HG03097 (cell line): ENCODE results near the gene DMGDH.
A peak's percentile ranks its signal among the peaks of the same experiment; 100 is the strongest.
"Not testable (repeated sequence)": the region's sequence is repeated elsewhere in the genome, so short reads cannot be mapped to it uniquely, and the experiment has no call there.

Experiments used
- ATAC-seq: cut with Tn5 transposase; IDR thresholded peaks from one replicate; pipeline ENCODE4 v1.9.1; 2021; ENCODE audit not compliant: unreplicated experiment, low FRiP score

The DMGDH gene

DNA sequence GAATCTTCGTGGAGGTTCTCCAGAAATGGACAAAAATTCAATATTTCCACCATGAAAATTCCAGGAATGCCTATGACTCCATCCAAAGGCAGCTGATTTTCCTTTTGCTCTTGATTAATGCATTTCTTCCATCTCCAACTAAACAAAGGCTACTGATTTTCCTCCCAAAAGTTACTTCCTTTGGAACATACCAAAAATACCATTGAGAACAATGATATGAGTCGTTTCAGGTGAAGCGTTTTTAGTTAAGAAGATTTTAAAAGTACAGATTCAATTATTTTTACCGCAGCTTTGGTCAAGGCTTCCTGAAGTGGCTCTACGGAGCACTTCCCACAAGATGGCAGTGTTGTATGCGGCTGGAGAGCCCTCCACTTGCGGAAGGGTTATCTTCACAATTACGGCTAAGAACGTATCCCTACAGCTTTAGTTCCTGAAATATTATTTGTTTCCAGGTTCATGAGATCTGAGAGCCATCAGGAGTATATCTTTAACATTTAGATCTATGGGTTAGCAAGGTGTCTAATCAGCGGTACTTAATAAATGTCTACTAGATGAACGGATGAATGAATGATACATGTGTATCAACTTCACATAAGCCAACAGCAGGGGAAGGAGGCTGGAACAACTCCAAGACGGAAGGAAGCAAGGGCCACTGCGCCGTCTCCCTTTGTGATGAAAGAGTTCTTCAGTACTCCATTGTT is 48.5 kb downstream of the DMGDH start:
- ATAC-seq, result no peak

DNA sequence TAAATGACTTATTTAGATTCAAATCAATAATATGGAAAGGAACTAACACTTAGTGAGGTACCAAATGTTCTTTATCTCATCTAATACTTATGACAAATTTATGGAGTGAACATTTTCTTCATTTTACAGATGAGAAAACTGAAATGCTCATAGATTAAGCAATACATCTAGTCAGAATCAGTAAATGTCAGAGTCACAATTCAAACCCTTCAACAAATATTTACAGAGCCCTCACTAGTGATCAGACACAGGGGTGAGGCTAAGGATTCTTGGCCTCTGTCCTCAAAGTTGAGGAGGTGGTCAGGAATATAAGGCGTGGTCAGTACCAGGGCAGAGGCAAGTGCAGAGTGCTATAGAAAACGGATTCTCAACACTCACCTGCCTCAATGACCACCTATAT is 54.8 kb downstream of the DMGDH start:
- ATAC-seq, result no peak

DNA sequence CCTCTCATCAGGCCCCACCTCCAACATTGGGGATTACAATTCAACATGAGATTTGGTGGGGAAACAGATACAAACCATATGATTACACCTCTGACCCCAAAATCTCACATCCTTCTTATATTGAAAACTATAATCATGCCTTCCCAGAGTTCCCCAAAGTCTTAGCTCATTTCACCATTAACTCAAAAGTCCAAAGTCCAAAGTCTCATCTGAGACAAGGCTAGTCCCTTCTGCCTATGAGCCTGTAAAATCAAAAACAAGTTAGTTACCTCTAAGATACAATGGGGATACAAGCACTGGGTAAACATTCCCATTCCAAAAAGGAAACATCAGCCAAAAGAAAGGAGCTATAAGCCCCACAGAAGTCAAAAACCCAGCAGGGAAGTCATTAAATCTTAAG is 57.6 kb downstream of the DMGDH start:
- ATAC-seq, result no peak

DNA sequence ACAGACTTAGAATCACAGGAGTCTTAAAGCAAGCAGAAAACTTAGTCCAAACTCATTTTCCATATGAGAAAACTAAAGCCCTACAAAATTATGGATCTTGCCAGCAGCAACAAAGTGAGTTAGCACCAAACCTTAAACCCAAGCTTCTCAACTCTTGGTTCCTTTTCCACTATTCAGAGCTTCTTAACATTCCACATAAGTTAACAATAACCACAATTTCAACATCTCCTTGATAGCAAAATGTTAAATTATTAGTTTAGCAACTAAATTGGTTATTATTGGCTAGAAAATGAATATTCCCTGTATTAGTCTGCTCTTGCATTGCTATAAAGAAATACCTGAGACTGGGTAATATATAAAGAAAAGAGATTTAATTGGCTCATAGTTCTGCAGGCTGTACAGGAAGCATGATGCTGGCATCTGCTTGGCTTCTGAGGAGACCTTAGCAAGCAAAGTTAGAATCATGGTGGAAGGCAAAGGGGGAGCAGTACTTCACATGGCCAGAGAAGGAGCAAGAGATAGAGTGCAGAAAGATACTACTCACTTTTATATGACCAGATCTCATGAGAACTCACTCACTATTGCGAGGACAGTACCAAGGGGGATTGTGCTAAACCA is 58.1 kb downstream of the DMGDH start:
- no peak for ATAC-seq

DNA sequence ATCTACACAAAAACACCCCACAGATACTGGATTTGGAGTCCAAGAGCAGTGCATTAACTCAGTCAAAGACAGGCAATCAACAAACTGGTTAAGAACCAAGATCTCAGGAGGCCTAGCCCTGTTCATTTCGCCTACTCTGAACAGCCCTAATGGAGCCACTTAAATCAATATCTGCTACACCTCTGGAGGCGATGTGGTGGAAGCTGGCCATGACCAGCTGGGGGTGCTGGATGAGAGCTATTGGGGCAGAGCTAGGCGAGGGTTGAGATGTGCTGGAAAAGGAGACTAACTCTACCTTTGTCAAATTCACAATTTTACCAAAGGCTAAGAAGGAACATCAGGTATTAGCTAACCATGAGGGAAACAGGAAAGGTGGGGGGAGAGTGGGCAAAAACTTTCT is 61.1 kb downstream of the DMGDH start:
- ATAC-seq, result no peak

DNA sequence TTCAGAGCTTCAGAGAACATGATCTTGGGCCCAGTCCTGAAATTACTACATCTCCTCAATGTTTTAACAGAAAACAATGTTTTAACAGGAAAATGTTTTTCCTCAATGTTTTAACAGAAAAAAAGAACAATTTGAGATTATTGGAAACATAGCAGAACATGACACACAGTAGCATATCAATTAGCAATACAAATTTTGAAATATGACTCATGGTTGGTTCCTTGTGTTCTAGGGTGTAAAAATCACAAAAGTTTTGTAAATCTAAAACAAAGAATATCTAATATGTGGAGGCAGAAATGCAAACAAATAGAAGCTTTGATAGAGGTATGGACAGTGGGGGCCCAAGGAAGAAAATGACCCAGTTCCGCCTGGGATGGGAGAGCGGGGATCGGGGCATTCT is 61.6 kb downstream of the DMGDH start:
- ATAC-seq, result no peak

DNA sequence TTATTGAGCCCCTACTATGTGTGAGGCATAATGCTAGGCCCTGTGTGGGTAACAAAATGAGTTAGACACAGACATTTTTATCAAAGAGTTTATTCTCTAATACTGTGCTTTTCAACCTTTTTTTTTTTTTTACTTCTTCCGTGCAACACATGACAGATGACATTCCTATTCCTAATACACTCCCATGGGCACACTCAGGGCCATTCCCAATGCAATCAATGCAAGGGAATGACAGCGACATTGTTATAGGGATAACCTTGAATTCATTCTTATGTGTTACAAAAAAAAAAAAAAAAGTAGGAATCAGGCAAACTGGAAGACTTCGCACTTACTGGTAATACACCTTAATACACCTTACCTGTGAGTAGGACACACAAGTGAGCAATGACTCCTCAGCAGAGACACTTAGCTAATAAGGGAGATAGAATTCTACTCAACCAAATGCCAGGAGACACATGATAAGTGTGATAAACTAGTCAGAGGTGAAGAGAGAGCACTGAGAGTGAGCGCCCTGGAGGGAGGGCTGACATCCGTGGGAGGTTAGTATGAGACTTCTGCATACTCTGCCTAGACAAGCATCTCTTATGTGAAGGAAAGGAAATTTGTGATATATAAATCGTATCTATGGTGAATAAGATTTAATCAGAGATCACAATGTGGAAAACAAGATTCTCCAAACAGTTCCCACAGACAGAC is 63.4 kb downstream of the DMGDH start:
- no peak for ATAC-seq

DNA sequence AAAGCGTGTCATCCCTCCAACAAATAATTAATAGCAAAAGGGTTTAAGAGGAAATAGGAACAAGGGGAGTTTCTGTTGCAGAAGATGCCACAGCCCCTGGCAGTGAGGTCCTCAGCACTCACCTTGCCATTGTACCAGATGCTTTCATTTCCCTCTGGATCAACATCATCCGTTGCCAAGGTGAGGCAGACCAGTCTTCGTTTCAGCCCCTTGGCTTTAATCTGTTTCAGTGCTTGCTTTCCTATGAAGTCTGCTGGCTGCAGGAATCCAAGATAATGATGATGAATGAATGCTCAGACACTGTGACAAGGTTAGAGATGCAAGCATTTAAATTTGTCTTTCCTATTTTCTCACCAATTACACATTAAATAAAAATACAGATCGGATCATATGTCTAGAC is 64.3 kb downstream of the DMGDH start:
- ATAC-seq, result no peak

DNA sequence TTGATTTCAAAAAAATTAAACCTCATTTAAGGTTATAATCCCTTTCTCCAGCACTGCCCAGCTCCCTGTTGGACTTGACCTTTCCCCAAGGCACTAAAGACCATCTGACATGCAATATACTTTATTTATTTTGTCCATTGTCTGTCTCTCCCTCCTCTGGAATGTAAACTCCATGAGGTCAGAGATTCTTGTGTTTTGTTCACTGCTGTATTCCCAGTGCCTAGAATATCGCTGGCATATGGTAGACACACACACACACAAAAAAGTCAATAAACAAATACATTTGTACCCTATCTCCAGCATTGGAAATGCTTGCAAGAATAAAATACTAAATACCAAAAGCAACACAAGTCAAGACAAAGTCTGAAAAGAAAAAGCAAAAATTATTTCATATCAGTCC is 67.1 kb downstream of the DMGDH start:
- no peak for ATAC-seq

DNA sequence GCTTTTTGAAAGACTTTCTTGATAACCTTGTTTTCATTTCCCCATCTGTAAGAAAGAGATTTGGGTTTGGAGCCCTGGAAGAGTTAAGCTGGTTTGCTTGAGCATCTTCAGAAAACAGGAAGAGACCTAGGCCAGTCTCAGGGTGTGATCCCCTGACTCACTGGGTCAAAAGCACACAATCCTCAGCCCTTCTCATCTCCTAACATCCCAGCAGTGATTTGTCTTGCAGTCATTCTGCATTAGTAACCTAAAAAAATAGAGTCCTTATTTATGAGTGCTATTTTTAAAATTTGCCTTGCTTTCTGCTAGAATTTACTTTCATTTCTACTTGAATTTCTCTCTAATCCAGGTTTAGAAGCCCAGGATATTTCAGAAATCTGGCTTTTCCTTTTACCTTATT is 68.0 kb downstream of the DMGDH start:
- no peak for ATAC-seq

DNA sequence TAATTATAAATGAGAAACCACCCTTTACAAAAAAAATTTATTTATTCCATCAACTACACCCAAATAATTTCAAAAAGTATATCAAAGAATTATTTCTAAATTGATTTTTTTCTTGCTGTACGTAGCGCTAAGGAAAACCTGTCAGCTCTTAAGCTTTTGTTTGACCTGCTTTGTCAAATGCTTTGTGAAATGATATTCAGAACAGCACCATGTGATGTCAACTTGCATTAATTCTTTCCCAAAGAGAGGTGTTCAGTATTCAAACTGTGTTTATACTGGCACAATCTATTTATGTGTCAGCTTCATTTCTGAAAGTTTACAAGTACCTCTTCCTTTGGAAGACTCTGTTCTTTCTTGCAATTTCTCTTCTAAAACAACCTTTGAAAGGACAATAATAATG is 72.4 kb downstream of the DMGDH start:
- ATAC-seq, result no peak

DNA sequence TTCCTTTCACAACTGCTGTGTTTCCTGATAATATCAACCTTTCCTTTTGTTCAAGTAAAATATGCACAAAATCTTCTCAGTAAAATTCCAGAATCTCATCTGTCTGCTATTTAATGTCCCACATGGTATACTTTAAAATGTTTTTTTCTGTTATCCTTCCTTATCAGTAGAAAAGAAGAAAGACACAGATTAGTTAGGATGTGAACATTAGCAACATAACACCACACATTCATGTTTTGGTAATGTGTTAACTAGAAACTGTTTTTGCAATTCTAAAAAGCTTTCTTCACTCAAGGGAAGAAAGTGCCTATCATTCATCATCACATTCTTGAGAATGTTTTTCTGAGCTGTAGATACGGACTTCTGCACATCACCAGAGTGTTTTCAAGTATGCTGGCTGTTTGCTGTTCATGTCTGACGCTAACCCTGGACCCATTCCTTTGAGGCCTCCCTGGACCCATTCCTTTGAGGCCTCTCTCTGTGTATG is 73.9 kb downstream of the DMGDH start:
- no peak for ATAC-seq

DNA sequence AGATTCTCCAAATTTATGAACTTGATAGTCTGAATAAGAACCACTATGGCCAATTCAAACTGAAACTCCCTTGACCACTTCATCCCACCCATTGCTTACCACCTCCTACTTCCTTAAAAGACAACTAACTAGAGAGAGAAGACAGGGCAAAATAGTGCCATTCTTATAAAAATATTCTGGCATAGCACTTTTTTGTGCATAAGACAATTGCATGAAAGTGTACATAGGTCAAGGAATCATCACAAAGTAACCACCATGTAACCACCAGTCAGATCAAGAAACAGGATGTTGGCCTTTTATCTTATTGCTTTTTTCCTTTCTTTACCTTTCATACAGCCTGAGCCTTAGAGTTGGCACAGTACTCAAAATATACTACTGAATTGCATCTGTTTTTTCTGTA is 76.3 kb downstream of the DMGDH start:
- ATAC-seq, result no peak

DNA sequence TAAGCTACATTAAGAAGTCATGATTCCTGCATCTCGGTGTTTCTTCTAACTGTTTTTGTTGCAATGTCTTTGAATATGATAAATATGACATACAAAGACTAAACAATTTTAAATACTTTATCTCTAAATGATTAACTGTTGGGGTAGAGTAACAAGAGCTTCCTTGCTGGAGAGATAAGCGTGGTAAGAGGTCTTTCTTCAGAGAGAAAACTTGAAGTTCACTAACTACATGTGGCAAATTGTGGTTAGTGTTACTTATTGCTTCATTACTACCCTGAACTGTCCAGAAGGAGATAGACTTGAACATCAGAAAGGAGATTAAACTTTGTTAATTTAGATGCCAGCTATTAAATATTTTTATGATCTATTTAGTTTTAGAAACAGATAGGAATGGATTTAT is 77.3 kb downstream of the DMGDH start:
- ATAC-seq, result no peak

DNA sequence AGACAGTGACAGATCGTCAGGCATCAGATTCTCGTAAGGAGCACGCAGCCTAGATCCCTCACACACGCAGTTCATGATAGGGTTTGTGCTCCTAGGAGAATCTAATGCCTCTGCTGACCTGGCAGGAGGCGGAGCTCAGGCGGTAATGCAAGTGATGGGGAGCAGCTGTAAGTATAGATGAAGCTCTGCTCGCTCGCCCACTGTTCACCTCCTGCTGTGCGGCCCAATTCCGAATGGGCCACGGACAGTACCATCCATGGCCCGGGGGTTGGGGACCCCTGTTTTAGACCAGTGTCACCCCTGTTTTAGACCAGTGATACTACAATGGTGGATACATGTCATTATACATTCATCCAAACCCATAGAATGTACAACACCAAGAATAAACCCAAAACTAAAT is 80.4 kb downstream of the DMGDH start:
- no peak for ATAC-seq

DNA sequence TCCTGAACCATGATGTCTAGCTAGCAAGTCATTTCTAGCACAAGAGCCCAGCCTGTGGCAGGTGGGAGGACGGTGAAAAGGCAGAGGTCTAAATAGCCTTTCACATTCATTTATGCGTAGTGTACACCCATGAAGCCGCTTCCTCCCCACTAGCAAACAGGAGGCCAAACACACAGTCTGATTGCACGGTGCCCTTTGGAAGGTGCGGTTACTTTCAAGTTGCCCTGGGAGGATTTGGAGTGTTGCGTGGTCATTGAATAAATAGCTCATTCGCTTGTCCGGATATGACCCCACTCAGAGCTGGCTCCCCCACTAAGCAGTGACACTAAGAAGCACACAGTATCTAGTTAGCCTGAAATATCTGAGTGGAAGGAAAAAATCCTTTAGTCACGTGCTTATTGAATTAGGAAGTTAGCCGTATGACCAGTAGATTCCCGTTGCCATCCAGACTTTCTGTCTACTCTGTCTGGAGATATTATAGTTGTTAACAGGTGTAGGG is 83.7 kb downstream of the DMGDH start:
- ATAC-seq, result peak; percentile 45

DNA sequence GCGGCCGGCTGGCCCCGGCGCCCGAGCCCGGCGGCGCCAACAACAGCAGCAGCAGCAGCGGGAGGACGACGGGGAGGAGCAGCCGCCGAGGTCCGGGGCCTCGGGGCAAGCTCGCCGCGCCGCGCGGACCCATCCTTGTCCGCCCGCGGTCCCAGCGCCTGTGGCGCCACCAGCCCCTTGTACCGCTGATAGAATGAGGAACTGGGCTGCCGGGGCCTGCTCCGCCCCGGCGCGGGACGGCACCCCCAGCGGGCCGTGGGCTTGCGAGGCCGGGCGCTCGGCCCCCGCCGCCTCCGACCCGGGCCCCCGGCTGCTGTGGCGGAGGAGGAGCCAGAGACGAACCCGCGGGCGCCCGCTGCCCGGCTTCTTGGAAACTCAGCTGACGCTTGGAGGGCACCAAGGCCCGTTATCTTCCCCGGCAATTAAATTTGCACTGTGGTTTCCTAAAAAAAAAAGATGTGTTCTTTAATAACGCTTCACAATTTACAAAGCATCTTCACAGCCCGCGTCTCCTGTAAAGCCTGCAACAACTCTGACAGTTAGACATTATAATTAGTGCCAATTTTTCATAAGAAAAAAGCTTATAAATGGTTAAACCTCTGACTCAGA is 84.3 kb downstream of the DMGDH start, which contains the start of gene ARSB:
TSS of gene ARSB (minus strand) at position 195 of the 609 bp plus-strand sequence. CDS start at position 133, 62 bp downstream.
- peak; percentile 29 for ATAC-seq

DNA sequence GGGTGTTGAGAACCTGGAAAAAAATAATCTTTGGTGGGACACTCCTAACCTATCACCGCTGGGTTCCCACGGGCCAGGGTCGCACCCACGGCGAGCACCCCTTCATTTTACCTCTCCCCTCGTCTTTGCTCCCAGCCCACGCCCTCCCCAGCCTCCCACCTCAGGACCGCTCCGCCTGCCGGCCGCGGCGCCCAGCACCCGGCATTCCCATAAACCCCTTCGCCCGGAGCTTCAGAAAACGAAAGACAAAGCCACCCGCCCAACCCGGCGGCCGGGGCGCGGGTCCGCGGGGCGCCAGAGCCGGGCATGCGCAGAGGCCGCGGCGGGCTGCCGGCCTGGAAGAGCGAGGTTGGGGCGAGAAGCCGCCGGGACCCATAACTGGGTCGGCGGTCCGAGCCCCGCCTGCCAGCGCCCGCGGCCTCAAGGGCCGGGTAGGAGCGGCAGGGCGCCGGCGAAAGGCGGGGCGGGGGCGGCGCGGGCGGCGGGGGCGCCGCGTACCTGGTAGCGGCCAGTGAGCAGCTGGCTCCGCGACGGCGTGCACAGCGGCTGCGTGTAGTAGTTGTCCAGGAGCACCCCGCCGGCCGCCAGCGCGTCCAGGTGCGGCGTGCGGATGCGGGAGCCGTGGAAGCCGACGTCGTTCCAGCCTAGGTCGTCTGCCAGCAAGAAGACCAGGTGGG is 84.9 kb downstream of the DMGDH start:
- peak; percentile 56 for ATAC-seq

DNA sequence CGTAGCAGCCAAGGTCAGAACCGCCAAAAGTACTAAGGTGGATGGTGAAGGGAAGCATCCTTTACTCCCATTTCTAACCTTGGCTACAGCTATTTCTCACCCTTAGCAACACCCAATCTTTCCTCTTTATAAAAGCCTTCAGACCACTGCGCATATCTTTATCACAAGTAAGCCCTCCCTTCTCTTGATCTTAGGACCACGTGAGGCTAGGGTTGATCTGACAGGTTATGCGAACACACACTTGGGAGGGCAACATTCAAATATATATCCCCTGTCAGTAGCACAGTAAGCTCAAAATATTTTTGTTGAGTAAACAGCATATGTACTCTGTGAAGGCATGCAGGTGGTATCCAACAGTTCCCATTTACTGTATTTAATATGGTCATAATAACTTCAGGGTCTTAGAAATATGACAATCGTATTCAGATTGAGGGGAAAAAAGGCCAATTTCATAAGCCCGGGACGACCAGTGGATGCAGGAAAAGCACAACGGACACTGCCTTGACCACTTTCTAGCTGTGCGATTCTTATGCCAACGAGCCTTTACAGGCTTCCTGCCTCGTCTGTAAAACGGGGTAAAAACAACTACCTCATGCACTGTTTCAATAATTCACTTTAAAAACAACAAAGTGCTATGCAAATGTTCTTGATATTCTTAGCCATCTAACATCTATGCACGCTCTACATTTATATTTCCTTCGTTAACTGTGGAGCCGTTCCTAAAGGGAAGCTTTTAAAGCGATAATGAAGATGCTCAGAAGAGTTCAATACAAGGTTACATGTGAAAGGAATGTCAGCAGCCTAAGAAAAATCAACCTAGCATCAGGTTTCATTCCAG is 85.7 kb downstream of the DMGDH start:
- no peak for ATAC-seq

DNA sequence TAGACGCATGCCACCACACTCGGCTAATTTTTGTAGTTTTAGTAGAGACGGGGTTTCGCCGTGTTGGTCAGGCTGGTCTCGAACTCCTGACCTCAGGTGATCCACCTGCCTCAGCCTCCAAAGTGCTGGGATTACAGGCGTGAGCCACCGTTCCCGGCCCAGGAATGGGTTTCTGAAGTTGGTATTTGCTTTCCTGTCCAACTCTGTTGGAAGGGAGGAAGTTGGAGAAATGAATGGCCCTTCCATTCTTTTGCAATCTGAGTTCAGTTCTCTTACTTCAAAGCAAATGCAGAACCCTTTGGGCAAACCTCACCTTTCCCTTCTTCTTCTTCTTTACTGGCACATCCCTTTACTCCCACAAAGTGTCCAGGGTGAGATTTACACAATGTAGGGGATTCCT is 86.3 kb downstream of the DMGDH start:
- not testable (repeated sequence) for ATAC-seq
